GM03348 (cell line): Measurements from ENCODE around the gene INPP4B.
A peak's percentile ranks its signal among the peaks of the same experiment; 100 is the strongest.

Source experiments
- DNase-seq: peaks from one replicate; pipeline ENCODE4 v3.0.0; 2012; ENCODE audit warnings: low spot score

The INPP4B gene

GRCh38 chr4:142846108-142846728 lies at the start of gene INPP4B:
INPP4B (minus strand) TSS chr4:142846301.
- DNase-seq, result peak; percentile 72

GRCh38 chr4:142893012-142893411 lies 46.9 kb upstream of the INPP4B start:
- no peak for DNase-seq

- no peak for DNase-seq
These were observed 40.5 kb upstream of the INPP4B start for GRCh38 chr4:142886566-142886965.

- DNase-seq, result no peak
These were observed 37.1 kb upstream of the INPP4B start for GRCh38 chr4:142883040-142883832.

GRCh38 chr4:142882159-142882558 lies 36.1 kb upstream of the INPP4B start:
- DNase-seq, result no peak

- no peak for DNase-seq
These were observed 35.2 kb upstream of the INPP4B start for GRCh38 chr4:142881331-142881730.

GRCh38 chr4:142875117-142875516 lies 29.0 kb upstream of the INPP4B start:
- DNase-seq, result no peak

GRCh38 chr4:142874684-142875083 lies 28.6 kb upstream of the INPP4B start:
- DNase-seq, result no peak

GRCh38 chr4:142866685-142867084 lies 20.6 kb upstream of the INPP4B start:
- DNase-seq, result no peak

GRCh38 chr4:142861351-142861750 lies 15.2 kb upstream of the INPP4B start:
- DNase-seq, result no peak

GRCh38 chr4:142858965-142859364 lies 12.9 kb upstream of the INPP4B start:
- DNase-seq, result no peak

- no peak for DNase-seq
These were observed 12.3 kb upstream of the INPP4B start for GRCh38 chr4:142858446-142858845.

GRCh38 chr4:142856576-142856975 lies 10.5 kb upstream of the INPP4B start:
- no peak for DNase-seq

GRCh38 chr4:142850478-142850877 lies 4.4 kb upstream of the INPP4B start:
- DNase-seq, result no peak

GRCh38 chr4:142846729-142847596 lies 862 bp upstream of the INPP4B start:
- DNase-seq, result peak; percentile 6

- DNase-seq, result peak; percentile 11
These were observed 601 bp downstream of the INPP4B start for GRCh38 chr4:142845293-142846107.

- no peak for DNase-seq
These were observed 1.3 kb downstream of the INPP4B start for GRCh38 chr4:142844782-142845181.

GRCh38 chr4:142840516-142841123 lies 5.5 kb downstream of the INPP4B start:
- DNase-seq, result peak; percentile 27

GRCh38 chr4:142838778-142839177 lies 7.3 kb downstream of the INPP4B start:
- no peak for DNase-seq

- DNase-seq, result no peak
These were observed 14.1 kb downstream of the INPP4B start for GRCh38 chr4:142832022-142832421.

- DNase-seq, result no peak
These were observed 19.4 kb downstream of the INPP4B start for GRCh38 chr4:142826503-142827241.
